Central memory CD8-positive, alpha-beta T cell (primary cell): ENCODE results near the gene EGR1.

Experiments
- ATAC-seq: fragments of 150-1000 bp; cut with Tn5 transposase; replicated peaks from 2 replicates; pipeline ENCODE4 v1.10.0; 2022; ENCODE audit warnings: mild to moderate bottlenecking, moderate FRiP score, moderate number of reproducible peaks; ENCODE audit not compliant: poor library complexity, severe bottlenecking; ENCODE audit errors: extremely low read depth
- DNase-seq, 2 donors: peaks; one replicate each; pipeline ENCODE4 v3.0.0; 2021; ENCODE audit warnings: low spot score in 2 of 2
- H3K27ac Mint-ChIP-seq: one replicate; pipeline ENCODE4 v1.8.0; 2022; ENCODE audit warnings: low read depth, mild to moderate bottlenecking, moderate library complexity, mixed read lengths
- H3K27me3 Mint-ChIP-seq: one replicate; pipeline ENCODE4 v1.8.0; 2022; ENCODE audit warnings: mixed read lengths
- H3K36me3 Mint-ChIP-seq: one replicate; pipeline ENCODE4 v1.8.0; 2022; ENCODE audit warnings: mild to moderate bottlenecking, moderate library complexity, mixed read lengths; ENCODE audit not compliant: insufficient read depth
- H3K4me1 Mint-ChIP-seq: one replicate; pipeline ENCODE4 v1.8.0; 2022; ENCODE audit warnings: mixed read lengths
- H3K4me3 Mint-ChIP-seq: one replicate; pipeline ENCODE4 v1.8.0; 2022; ENCODE audit warnings: mild to moderate bottlenecking, moderate library complexity, mixed read lengths
- H3K9me3 Mint-ChIP-seq: one replicate; pipeline ENCODE4 v1.8.0; 2022; ENCODE audit warnings: mixed read lengths

Gene EGR1

DNA sequence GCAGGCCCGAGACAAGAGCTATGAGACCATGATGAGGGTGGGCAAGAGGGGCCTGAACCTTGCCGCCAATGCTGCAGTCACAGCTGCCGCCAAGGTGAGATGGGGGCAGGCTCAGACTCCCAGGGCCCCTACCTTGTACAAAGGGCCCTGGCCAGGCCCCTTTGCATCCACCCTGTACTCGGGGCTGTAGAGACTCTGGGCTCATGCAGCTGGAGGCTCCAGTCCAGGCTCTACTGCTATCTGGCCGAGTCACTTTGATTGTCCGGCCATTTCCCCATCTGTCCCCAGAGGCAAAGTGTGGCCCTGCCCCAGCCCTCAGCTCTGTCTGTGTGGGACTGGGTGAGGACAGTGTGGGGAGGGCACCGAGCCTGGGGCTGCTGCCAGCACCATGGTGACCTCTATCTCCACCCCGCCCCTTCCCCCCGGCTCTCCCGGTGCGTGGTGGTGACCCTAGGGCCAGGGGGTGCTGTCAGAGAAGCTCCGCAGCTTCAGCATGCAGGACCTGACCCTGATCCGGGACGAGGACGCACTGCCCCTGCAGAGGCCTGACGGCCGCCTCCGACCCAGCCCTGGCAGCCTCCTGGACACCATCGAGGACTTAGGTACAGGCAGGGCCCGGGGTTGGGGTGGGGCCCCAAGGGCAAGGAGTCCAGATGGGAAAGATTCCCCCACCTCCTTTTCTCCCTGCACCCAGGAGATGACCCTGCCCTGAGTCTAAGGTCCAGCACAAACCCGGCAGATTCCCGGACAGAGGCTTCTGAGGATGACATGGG lies 20.3 kb upstream of the EGR1 start:
- Mint-ChIP-seq H3K36me3 (no peaks in the 10 kb centered on the region), H3K27ac (no peak overlapping the region), H3K4me1 (peaks cover 8% of the 10 kb centered on the region), H3K4me3 (no peak overlapping the region), H3K27me3 (no peaks in the 10 kb centered on the region), H3K9me3 (no peaks in the 10 kb centered on the region)
- DNase-seq (no peak), ATAC-seq (no peak)

DNA sequence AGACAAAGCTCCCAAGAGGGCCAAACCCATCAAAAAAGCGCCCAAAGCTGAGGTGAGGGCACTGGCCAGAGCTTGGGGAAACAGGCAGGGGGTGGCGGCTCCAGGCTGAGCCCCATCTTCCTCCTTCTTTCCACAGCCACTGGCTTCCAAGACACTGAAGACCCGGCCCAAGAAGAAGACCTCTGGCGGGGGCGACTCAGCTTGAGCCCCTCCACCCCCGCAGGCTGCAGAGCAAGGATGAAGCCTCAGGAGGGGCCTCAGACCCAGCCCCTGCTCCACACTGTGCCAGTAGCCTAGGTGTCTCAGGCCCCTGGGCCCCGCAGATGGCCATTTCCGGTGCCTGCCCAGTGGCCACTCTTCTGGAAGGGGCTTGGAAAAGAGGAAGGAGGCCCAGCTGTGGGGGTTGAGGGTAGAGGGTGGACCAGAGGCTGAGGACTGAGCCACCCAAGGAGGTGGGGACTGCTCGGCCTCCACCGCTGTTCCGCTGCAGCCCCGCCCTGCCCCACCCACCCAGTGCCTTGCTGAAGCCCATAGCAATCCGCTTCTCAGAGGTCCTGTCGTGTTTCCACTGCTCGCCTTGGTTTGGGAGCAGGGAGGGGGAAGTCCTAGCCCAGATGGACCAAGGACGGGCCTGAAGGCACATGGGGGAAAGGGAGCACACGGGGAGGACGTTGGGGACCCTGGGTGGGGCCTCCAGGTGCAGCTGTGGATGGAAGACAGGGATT lies 19.6 kb upstream of the EGR1 start:
- H3K4me3 Mint-ChIP-seq, result no peak overlapping the region
- H3K4me1 Mint-ChIP-seq, result peaks cover 6% of the 10 kb centered on the region
- DNase-seq (no peak), ATAC-seq (no peak)
- no peaks in the 10 kb centered on the region for H3K9me3 Mint-ChIP-seq
- H3K27me3 Mint-ChIP-seq, result no peaks in the 10 kb centered on the region
- no peaks in the 10 kb centered on the region for H3K36me3 Mint-ChIP-seq
- no peak overlapping the region for H3K27ac Mint-ChIP-seq

- ATAC-seq (no peak), DNase-seq (no peak)
- Mint-ChIP-seq H3K9me3 (no peaks in the 10 kb centered on the region), H3K4me1 (peaks cover 6% of the 10 kb centered on the region), H3K27me3 (no peaks in the 10 kb centered on the region), H3K36me3 (no peaks in the 10 kb centered on the region), H3K4me3 (no peak overlapping the region), H3K27ac (peak overlapping the region; percentile 16)
Measured at GRCh38 chr5:138448070-138448469, 17.2 kb upstream of the EGR1 start.

GRCh38 chr5:138448481-138449398 lies 16.5 kb upstream of the EGR1 start:
- H3K27me3 Mint-ChIP-seq, result no peaks in the 10 kb centered on the region
- DNase-seq (no peak), ATAC-seq (no peak)
- peaks cover 6% of the 10 kb centered on the region for H3K4me1 Mint-ChIP-seq
- no peak overlapping the region for H3K4me3 Mint-ChIP-seq
- H3K36me3 Mint-ChIP-seq, result no peaks in the 10 kb centered on the region
- H3K9me3 Mint-ChIP-seq, result no peaks in the 10 kb centered on the region
- H3K27ac Mint-ChIP-seq, result no peak overlapping the region

DNA sequence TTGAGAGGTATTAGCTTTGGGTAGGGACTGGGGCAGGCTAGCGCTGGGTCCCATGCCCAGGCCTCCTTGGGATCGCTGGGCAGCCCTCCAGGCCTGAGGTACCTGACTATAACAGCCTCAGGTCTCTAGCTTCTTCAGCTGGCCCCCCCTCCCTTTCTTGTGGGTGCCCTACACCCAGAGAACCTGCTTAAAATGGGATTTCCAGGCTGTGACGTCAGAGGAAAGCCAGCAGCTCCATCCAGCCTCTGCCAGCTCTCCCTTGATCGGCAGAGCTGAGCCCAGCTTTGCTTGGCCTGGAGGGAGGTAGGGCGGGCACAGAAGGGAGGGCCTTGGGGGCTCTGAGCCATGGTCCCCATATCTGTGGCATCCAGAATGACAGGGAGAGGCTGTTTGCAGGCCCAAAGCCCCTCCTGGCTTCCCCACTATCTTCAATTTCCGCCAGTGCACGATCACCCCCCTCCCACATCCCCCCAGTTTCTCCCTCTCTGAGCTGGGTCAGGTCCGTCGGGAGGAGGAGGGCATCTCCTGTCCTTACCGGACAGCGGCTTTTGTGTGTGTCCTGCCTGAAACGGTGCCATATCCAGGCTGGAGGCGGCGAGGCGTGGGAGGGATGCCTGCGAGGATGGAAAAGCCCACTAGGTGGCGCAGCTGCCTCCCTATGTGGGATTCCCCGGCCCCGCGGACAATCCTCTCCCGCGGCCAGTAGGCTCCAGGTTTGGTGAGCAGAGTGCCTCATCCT lies 15.6 kb upstream of the EGR1 start:
- H3K9me3 Mint-ChIP-seq, result no peaks in the 10 kb centered on the region
- ATAC-seq (peak; percentile 73), DNase-seq (peak; percentile 55 to 69)
- no peak overlapping the region for H3K4me3 Mint-ChIP-seq
- H3K27me3 Mint-ChIP-seq, result no peaks in the 10 kb centered on the region
- peaks cover 6% of the 10 kb centered on the region for H3K4me1 Mint-ChIP-seq
- H3K27ac Mint-ChIP-seq, result no peak overlapping the region
- H3K36me3 Mint-ChIP-seq, result no peaks in the 10 kb centered on the region

DNA sequence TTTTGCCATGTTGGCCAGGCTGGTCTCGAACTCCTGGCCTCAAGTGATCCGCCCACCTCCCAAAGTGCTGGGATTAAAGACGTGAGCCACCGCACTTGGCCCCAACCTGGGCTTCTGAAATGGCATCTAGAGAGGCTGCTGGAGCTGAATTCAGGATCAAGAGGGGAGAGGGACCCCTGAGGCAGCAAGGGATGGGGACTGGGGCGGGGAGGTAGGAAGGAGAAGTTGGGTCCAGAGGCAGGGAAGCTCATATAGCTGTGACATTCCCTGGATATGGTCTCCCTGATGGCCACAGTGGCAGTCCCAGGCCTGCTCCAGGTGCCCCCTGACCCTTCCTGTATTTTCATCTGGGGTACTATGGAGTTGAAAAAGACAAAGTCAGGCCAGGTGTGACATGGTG lies 14.3 kb upstream of the EGR1 start:
- Mint-ChIP-seq H3K27me3 (no peaks in the 10 kb centered on the region), H3K9me3 (no peaks in the 10 kb centered on the region), H3K27ac (no peak overlapping the region), H3K4me1 (peaks cover 6% of the 10 kb centered on the region), H3K36me3 (no peaks in the 10 kb centered on the region), H3K4me3 (no peak overlapping the region)
- ATAC-seq, result no peak
- no peak for DNase-seq

DNA sequence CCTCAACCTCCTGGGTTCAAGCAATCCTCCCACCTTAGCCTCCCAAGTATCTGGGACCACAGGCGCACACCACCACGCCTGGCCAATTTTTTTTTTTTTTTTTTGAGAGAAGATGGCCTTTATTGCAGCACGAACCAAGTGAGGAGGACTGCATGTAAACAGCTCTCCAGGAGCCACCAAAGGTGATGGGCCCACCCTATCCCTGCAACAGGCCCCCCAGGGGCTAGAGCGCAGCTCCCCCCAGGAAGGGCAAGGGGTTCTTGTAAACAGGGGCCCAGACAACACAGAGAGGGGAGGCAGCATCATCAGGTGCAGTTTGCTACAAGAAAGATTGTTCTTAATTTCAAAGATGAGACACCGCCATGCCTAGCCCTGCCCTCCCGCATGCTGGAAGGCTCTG lies 12.6 kb upstream of the EGR1 start:
- Mint-ChIP-seq H3K4me1 (peaks cover 6% of the 10 kb centered on the region), H3K9me3 (no peaks in the 10 kb centered on the region), H3K4me3 (no peak overlapping the region), H3K36me3 (no peaks in the 10 kb centered on the region), H3K27me3 (no peaks in the 10 kb centered on the region), H3K27ac (no peak overlapping the region)
- no peak for DNase-seq
- ATAC-seq, result no peak

DNA sequence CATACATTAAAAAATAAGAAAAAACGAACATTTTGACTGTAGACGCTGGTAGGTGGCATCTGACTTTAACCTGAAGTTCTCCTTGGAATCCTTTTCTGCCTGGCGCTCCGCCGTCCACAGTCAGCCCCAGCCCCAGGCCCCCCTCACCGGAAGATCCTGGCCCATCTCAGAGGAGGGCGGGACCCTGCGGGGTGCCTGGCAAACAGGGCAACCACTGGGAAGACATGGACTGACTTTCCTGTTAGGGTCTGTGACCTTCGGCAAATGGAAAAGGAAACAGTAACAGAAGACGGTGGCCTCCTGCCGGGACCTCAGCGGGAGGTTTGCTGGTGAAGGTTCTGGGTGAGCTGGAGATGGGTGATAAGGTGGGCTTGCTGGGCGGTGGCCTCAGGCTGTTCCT lies 11.7 kb upstream of the EGR1 start:
- DNase-seq, result no peak
- no peak overlapping the region for H3K27ac Mint-ChIP-seq
- no peak overlapping the region for H3K4me3 Mint-ChIP-seq
- H3K36me3 Mint-ChIP-seq, result peaks cover 2% of the 10 kb centered on the region
- no peak for ATAC-seq
- H3K9me3 Mint-ChIP-seq, result no peaks in the 10 kb centered on the region
- H3K4me1 Mint-ChIP-seq, result peaks cover 13% of the 10 kb centered on the region
- H3K27me3 Mint-ChIP-seq, result no peaks in the 10 kb centered on the region

- H3K27me3 Mint-ChIP-seq, result no peaks in the 10 kb centered on the region
Measured at GRCh38 chr5:138454121-138454520, 11.2 kb upstream of the EGR1 start.

DNA sequence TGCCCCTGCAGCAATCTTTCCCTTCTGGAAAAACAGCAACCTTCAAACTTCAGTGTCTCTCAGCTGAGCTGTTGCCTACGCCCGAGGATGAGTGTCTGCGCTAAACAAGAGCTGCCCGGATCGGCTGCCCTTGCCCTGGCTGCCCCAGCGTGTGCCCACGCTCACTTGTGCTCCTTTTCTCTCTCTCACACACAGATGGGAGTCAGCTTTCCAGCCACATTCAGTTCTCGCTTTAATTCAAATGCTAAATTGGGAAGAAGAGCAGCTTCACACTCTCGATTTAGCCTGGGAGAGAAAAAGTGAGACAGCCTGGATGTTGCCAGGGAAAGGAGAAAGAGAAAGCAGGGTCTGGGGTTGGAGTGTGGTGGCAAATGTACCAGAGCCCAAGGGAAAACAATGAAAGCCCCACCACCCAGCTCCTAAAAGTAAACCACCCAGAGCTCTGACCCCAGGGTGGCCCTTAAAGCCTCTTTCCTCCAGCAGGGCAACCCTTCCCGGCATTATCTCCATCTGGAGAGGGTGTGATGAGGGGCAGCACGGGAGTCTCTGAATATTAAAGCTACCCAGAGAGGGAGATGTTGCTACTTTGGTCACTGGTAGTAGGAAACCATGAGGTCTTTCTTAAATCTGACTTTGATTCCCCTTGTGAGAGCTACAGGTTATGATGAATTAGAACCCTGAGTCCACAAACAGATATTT lies 9.9 kb upstream of the EGR1 start:
- no peak for DNase-seq
- no peaks in the 10 kb centered on the region for H3K9me3 Mint-ChIP-seq
- no peak overlapping the region for H3K27ac Mint-ChIP-seq
- H3K4me3 Mint-ChIP-seq, result no peak overlapping the region
- ATAC-seq, result no peak
- H3K27me3 Mint-ChIP-seq, result no peaks in the 10 kb centered on the region
- peaks cover 8% of the 10 kb centered on the region for H3K36me3 Mint-ChIP-seq
- H3K4me1 Mint-ChIP-seq, result peaks cover 22% of the 10 kb centered on the region

More at GRCh38 chr5:138454121-138454520, 11.2 kb upstream of the EGR1 start:
- no peak overlapping the region for H3K4me3 Mint-ChIP-seq
- H3K36me3 Mint-ChIP-seq, result peaks cover 3% of the 10 kb centered on the region
- ATAC-seq (no peak), DNase-seq (no peak)
- no peak overlapping the region for H3K27ac Mint-ChIP-seq
- H3K9me3 Mint-ChIP-seq, result no peaks in the 10 kb centered on the region
- peaks cover 18% of the 10 kb centered on the region for H3K4me1 Mint-ChIP-seq

- Mint-ChIP-seq H3K9me3 (no peaks in the 10 kb centered on the region), H3K27me3 (no peaks in the 10 kb centered on the region), H3K36me3 (peaks cover 8% of the 10 kb centered on the region), H3K27ac (peak overlapping the region; percentile 99), H3K4me3 (no peak overlapping the region), H3K4me1 (peaks cover 29% of the 10 kb centered on the region)
- no peak for DNase-seq
- ATAC-seq, result no peak
Measured at GRCh38 chr5:138457531-138458275, 7.6 kb upstream of the EGR1 start.
